ENCODE data around the gene MRPL33. TPM values are rescaled to one million over a fixed set of nuclear protein-coding genes. Genes with fewer than 3 reads are reported as not detected.

Gene MRPL33
- total and polyA plus RNA-seq, 2 of the 13 experiments (the other 11 are each of a cell fraction or from before 2014, with no cell fraction given): 69.7 to 218 TPM

- TF ChIP-seq, protein P1, sequence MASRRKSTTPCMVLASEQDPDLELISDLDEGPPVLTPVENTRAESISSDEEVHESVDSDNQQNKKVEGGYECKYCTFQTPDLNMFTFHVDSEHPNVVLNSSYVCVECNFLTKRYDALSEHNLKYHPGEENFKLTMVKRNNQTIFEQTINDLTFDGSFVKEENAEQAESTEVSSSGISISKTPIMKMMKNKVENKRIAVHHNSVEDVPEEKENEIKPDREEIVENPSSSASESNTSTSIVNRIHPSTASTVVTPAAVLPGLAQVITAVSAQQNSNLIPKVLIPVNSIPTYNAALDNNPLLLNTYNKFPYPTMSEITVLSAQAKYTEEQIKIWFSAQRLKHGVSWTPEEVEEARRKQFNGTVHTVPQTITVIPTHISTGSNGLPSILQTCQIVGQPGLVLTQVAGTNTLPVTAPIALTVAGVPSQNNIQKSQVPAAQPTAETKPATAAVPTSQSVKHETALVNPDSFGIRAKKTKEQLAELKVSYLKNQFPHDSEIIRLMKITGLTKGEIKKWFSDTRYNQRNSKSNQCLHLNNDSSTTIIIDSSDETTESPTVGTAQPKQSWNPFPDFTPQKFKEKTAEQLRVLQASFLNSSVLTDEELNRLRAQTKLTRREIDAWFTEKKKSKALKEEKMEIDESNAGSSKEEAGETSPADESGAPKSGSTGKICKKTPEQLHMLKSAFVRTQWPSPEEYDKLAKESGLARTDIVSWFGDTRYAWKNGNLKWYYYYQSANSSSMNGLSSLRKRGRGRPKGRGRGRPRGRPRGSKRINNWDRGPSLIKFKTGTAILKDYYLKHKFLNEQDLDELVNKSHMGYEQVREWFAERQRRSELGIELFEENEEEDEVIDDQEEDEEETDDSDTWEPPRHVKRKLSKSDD (CRISPR knock-in tag; IDR thresholded peaks at IDR 0.05; ENCODE audit: low read depth): no peak
- TF ChIP-seq, protein P2, sequence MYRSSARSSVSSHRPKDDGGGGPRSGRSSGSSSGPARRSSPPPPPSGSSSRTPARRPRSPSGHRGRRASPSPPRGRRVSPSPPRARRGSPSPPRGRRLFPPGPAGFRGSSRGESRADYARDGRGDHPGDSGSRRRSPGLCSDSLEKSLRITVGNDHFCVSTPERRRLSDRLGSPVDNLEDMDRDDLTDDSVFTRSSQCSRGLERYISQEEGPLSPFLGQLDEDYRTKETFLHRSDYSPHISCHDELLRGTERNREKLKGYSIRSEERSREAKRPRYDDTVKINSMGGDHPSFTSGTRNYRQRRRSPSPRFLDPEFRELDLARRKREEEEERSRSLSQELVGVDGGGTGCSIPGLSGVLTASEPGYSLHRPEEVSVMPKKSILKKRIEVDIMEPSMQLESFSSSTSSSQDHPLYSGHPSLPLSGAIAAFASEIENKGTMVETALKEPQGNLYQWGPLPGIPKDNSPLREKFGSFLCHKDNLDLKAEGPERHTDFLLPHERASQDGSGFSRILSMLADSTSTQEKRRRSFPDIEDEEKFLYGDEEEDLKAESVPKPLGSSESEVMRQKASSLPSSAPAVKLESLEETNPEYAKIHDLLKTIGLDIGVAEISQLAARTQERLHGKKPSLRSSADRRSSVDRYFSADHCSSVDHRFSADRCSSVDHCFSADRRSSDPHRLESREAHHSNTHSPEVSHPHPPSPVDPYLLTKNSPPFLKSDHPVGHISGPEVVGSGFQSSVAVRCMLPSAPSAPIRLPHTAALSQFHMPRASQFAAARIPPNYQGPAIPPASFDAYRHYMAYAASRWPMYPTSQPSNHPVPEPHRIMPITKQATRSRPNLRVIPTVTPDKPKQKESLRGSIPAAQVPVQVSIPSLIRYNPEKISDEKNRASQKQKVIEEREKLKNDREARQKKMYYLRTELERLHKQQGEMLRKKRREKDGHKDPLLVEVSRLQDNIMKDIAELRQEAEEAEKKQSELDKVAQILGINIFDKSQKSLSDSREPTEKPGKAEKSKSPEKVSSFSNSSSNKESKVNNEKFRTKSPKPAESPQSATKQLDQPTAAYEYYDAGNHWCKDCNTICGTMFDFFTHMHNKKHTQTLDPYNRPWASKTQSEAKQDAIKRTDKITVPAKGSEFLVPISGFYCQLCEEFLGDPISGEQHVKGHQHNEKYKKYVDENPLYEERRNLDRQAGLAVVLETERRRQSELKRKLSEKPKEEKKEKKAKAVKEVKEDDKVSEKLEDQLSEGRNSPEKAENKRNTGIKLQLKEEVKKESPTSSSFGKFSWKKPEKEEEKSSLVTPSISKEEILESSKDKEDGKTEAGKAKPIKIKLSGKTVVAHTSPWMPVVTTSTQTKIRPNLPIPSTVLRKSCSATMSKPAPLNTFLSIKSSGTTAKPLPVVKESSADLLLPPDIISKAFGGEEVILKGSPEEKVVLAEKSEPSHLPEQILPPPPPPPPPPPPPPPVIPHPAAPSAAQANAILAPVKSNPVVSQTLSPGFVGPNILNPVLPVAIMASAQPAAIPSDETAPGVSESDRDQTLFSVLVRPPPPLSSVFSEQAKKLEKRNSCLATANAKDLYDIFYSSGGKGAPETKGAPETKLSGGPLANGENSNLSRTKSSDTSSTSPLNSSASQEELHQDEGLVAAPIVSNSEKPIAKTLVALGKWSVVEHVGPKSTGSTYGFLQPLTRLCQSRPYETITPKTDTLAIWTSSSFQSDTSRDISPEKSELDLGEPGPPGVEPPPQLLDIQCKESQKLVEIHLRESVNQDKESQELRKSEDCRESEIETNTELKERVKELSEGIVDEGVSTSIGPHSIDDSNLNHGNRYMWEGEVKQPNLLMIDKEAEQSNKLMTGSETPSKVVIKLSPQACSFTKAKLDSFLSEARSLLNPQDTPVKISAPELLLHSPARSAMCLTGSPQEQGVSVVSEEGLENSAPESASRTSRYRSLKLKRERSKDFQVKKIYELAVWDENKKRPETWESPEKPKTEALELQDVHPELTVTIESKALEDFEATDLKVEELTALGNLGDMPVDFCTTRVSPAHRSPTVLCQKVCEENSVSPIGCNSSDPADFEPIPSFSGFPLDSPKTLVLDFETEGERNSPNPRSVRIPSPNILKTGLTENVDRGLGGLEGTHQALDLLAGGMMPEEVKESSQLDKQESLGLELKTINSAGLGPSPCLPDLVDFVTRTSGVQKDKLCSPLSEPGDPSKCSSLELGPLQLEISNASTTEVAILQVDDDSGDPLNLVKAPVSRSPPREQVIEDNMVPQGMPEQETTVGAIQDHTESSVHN (CRISPR knock-in tag; IDR thresholded peaks at IDR 0.05): no peak
- TF ChIP-seq RARA (CRISPR knock-in tag; IDR thresholded peaks at IDR 0.05) (0 out of 2 replicates have a peak, but pooled peaks have one; percentile 4), CEBPG (CRISPR knock-in tag; IDR thresholded peaks at IDR 0.05) (peak; percentile 55), CEBPB (IDR thresholded peaks at IDR 0.05; ENCODE audit: borderline replicate concordance, low read depth, low read length) (peak; percentile 83; the same call in 1 of the 2 replicates), ZNF547 (CRISPR knock-in tag; IDR thresholded peaks at IDR 0.05) (no peak), KDM1A (CRISPR knock-in tag; IDR thresholded peaks at IDR 0.05) (peak; percentile 72; the same call in 1 of the 2 replicates), ZMYM3 (CRISPR knock-in tag; IDR thresholded peaks at IDR 0.05) (peak; percentile 97), CHD4 (IDR thresholded peaks at IDR 0.05; ENCODE audit: borderline replicate concordance, low read length) (peak; percentile 63; the same call in 1 of the 2 replicates), TFAP4 (IDR thresholded peaks at IDR 0.05; ENCODE audit: borderline replicate concordance, low read depth) (peak; percentile 68; the same call in 1 of the 2 replicates), ZNF382 (CRISPR knock-in tag; IDR thresholded peaks at IDR 0.05; ENCODE audit: borderline replicate concordance) (no peak), HNF4A (CRISPR knock-in tag; IDR thresholded peaks at IDR 0.05) (peak; percentile 16; the same call in 1 of the 2 replicates), PAXIP1 (CRISPR knock-in tag; conservative IDR thresholded peaks at IDR 0.05) (no peak)
Measured at GRCh38 chr2:27730980-27731691, 40.4 kb upstream of the MRPL33 start (continued).
